SK-N-SH treated with all-trans-retinoic acid at 6 μM for 48 hours (cell line): ENCODE data around the gene HCFC1.

Experiments used
- ATAC-seq: fragments of 200-7000 bp; cut with Tn5 transposase; 3 replicates; pipeline ENCODE4 v1.9.1; 2020; ENCODE audit warnings: mild to moderate bottlenecking, moderate library complexity
- ARNTL ChIP-seq: fragments of 450-650 bp; formaldehyde crosslinking; IDR thresholded peaks from 2 replicates; pipeline ENCODE4 v1.5.0; 2020; ENCODE audit warnings: low read depth, mild to moderate bottlenecking, moderate library complexity, borderline replicate concordance
- BACH2 ChIP-seq: fragments of 250-450 bp; sonication (Bioruptor Pico); IDR thresholded peaks from 2 replicates; pipeline ENCODE4 v1.9.0; 2021; ENCODE audit warnings: mild to moderate bottlenecking, borderline replicate concordance
- CREB5 ChIP-seq: fragments of 250-450 bp; sonication (Bioruptor Pico); IDR thresholded peaks from 2 replicates; pipeline ENCODE4 v1.5.1; 2020; ENCODE audit warnings: low read depth, mild to moderate bottlenecking, moderate library complexity
- CSDC2 ChIP-seq: fragments of 250-450 bp; sonication (Bioruptor Pico); IDR thresholded peaks from 2 replicates; pipeline ENCODE4 v1.5.0; 2020; ENCODE audit warnings: mild to moderate bottlenecking, moderate library complexity
- ISL1 ChIP-seq: fragments of 250-450 bp; sonication (Bioruptor Pico); IDR thresholded peaks from 2 replicates; pipeline ENCODE4 v2.1.2; 2022; ENCODE audit warnings: mild to moderate bottlenecking, moderate library complexity
- PATZ1 ChIP-seq: fragments of 250-450 bp; sonication (Bioruptor Pico); IDR thresholded peaks from 2 replicates; pipeline ENCODE4 v1.8.0; 2020; ENCODE audit warnings: mild to moderate bottlenecking, moderate library complexity, borderline replicate concordance
- PPARA ChIP-seq: fragments of 250-450 bp; sonication (Bioruptor Pico); IDR thresholded peaks from 2 replicates; pipeline ENCODE4 v1.5.0; 2020; ENCODE audit warnings: mild to moderate bottlenecking, borderline replicate concordance
- RARB ChIP-seq: fragments of 250-450 bp; sonication (Bioruptor Pico); IDR thresholded peaks from 2 replicates; pipeline ENCODE4 v1.8.0; 2021; ENCODE audit warnings: mild to moderate bottlenecking, moderate library complexity
- TCF4 ChIP-seq: fragments of 250-450 bp; sonication (Bioruptor Pico); IDR thresholded peaks from 2 replicates; pipeline ENCODE4 v1.8.0; 2021; ENCODE audit warnings: mild to moderate bottlenecking, moderate library complexity, borderline replicate concordance
- ZC3H10 ChIP-seq: fragments of 250-450 bp; sonication (Bioruptor Pico); IDR thresholded peaks from 2 replicates; pipeline ENCODE4 v1.5.1; 2021; ENCODE audit warnings: mild to moderate bottlenecking, moderate library complexity
- ZFP3 ChIP-seq: fragments of 250-450 bp; sonication (Bioruptor Pico); IDR thresholded peaks from 2 replicates; pipeline ENCODE4 v1.5.0; 2020; ENCODE audit warnings: mild to moderate bottlenecking, moderate library complexity
- ZFP30 ChIP-seq: fragments of 450-650 bp; formaldehyde crosslinking; IDR thresholded peaks from 2 replicates; pipeline ENCODE4 v1.5.0; 2022; ENCODE audit warnings: mild to moderate bottlenecking, moderate library complexity
- ZNF565 ChIP-seq: fragments of 450-650 bp; formaldehyde crosslinking; conservative IDR thresholded peaks from 2 replicates; pipeline ENCODE4 v1.5.0; 2020; ENCODE audit warnings: low read depth, mild to moderate bottlenecking, moderate library complexity
- ZNF70 ChIP-seq: fragments of 450-650 bp; formaldehyde crosslinking; IDR thresholded peaks from 2 replicates; pipeline ENCODE4 v1.5.0; 2020; ENCODE audit warnings: mild to moderate bottlenecking, moderate library complexity
- TF ChIP-seq, protein P1 (sequence below): fragments of 250-450 bp; sonication (Bioruptor Pico); IDR thresholded peaks from 2 replicates; pipeline ENCODE4 v1.8.0; 2021; ENCODE audit warnings: low read depth, mild to moderate bottlenecking, moderate library complexity, borderline replicate concordance
- TF ChIP-seq, protein P2 (sequence below): fragments of 250-450 bp; sonication (Bioruptor Pico); IDR thresholded peaks from 2 replicates; pipeline ENCODE4 v1.5.0; 2020; ENCODE audit warnings: mild to moderate bottlenecking, moderate library complexity
- TF ChIP-seq, protein P3 (sequence below): fragments of 250-450 bp; sonication (Bioruptor Pico); IDR thresholded peaks from 2 replicates; pipeline ENCODE4 v1.5.1; 2021; ENCODE audit warnings: mild to moderate bottlenecking, moderate library complexity

The HCFC1 gene

DNA sequence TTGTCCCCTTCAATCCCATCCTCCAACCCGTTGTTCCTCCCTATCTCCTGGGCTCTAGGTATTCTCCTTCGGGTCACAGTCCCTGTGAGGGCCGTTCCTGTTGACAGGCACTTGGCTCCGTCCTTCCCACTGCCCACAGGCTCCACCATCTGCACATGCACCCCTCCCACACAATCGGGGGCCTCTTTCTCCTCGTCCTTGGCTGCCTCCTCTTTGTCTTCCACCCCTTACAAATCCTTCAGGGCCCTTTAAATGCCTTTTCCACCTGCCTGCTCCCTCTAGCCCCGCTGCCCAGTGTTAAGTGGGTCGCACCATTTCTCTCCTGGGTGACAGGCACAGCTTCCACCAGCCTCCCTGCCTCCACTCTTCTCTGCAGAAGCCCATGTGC lies 69.9 kb downstream of the HCFC1 start:
- no peak for ATAC-seq
- no peak for TF ChIP-seq ZC3H10 (CRISPR knock-in tag)
- TF ChIP-seq, protein P1, sequence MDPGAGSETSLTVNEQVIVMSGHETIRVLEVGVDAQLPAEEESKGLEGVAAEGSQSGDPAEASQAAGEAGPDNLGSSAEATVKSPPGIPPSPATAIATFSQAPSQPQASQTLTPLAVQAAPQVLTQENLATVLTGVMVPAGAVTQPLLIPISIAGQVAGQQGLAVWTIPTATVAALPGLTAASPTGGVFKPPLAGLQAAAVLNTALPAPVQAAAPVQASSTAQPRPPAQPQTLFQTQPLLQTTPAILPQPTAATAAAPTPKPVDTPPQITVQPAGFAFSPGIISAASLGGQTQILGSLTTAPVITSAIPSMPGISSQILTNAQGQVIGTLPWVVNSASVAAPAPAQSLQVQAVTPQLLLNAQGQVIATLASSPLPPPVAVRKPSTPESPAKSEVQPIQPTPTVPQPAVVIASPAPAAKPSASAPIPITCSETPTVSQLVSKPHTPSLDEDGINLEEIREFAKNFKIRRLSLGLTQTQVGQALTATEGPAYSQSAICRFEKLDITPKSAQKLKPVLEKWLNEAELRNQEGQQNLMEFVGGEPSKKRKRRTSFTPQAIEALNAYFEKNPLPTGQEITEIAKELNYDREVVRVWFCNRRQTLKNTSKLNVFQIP (CRISPR knock-in tag), result no peak
- TF ChIP-seq, protein P2, sequence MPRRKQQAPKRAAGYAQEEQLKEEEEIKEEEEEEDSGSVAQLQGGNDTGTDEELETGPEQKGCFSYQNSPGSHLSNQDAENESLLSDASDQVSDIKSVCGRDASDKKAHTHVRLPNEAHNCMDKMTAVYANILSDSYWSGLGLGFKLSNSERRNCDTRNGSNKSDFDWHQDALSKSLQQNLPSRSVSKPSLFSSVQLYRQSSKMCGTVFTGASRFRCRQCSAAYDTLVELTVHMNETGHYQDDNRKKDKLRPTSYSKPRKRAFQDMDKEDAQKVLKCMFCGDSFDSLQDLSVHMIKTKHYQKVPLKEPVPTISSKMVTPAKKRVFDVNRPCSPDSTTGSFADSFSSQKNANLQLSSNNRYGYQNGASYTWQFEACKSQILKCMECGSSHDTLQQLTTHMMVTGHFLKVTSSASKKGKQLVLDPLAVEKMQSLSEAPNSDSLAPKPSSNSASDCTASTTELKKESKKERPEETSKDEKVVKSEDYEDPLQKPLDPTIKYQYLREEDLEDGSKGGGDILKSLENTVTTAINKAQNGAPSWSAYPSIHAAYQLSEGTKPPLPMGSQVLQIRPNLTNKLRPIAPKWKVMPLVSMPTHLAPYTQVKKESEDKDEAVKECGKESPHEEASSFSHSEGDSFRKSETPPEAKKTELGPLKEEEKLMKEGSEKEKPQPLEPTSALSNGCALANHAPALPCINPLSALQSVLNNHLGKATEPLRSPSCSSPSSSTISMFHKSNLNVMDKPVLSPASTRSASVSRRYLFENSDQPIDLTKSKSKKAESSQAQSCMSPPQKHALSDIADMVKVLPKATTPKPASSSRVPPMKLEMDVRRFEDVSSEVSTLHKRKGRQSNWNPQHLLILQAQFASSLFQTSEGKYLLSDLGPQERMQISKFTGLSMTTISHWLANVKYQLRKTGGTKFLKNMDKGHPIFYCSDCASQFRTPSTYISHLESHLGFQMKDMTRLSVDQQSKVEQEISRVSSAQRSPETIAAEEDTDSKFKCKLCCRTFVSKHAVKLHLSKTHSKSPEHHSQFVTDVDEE (CRISPR knock-in tag), result no peak
- no peak for TF ChIP-seq PATZ1
- no peak for TF ChIP-seq PPARA (CRISPR knock-in tag)
- TF ChIP-seq CSDC2, result no peak
- TF ChIP-seq RARB (CRISPR knock-in tag), result no peak
- TF ChIP-seq CREB5, result no peak
- TF ChIP-seq BACH2 (CRISPR knock-in tag), result no peak
- TF ChIP-seq ZFP30 (CRISPR knock-in tag), result no peak
- no peak for TF ChIP-seq TCF4 (CRISPR knock-in tag)
- no peak for TF ChIP-seq ISL1 (CRISPR knock-in tag)
- no peak for TF ChIP-seq ARNTL (CRISPR knock-in tag)
- TF ChIP-seq ZFP3 (CRISPR knock-in tag), result no peak
- TF ChIP-seq, protein P3, sequence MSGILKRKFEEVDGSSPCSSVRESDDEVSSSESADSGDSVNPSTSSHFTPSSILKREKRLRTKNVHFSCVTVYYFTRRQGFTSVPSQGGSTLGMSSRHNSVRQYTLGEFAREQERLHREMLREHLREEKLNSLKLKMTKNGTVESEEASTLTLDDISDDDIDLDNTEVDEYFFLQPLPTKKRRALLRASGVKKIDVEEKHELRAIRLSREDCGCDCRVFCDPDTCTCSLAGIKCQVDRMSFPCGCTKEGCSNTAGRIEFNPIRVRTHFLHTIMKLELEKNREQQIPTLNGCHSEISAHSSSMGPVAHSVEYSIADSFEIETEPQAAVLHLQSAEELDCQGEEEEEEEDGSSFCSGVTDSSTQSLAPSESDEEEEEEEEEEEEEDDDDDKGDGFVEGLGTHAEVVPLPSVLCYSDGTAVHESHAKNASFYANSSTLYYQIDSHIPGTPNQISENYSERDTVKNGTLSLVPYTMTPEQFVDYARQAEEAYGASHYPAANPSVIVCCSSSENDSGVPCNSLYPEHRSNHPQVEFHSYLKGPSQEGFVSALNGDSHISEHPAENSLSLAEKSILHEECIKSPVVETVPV, result no peak
- TF ChIP-seq ZNF70 (CRISPR knock-in tag), result no peak
- no peak for TF ChIP-seq ZNF565 (CRISPR knock-in tag)

DNA sequence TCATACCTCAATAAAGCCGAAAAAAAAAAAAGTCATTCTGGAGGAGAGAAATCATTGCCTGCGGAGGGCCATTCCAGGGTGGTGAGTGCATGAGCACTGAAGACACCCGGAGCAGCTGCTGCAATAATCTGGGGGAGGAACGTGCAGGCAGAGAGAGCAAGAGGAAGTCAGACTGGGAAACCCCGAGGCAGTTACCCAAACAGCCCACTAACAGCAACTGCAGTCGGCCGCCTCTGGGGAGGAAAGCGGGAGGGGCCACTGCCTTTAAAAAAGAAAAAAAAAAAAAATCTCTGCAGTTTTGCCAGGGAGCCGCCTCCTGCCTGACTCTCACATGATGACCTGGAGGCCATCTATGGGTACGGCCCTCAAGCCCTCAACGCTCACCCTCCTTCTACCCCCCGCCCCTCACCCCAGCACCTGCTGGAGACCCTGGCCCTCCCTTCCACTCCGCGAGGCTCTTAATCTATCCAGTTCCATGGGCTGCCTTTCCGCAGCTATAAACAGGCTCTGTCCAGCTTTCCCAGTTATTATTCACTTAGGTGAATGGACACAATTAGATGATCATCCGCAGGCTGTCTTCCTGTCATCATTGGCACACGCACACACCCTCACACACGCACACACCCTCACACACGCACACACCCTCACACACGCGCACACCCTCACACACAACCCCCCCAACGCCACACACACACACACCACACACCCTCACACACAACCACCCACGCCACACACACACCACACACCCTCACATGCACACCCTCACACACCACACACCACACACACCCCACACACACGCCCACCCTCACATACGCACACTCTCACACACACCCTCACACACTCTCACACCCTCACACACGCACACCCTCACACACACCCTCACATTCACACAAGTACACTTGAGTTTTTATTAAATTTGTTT lies 70.5 kb downstream of the HCFC1 start:
- TF ChIP-seq PPARA (CRISPR knock-in tag), result no peak
- TF ChIP-seq, protein P3, result no peak
- peak; percentile 33; the same call in 1 of the 2 replicates for TF ChIP-seq PATZ1
- TF ChIP-seq, all 23 proteins: peak for 1
- ATAC-seq, result peak; percentile 67
